Left hindlimb (tissue), 1 donor: ENCODE results near the gene ITFG1.
"Not testable (repeated sequence)": the region's sequence is repeated elsewhere in the genome, so short reads cannot be mapped to it uniquely, and the experiment has no call there.

Experiments used
- DNase-seq: peaks from one replicate; pipeline ENCODE4 v3.0.0-alpha.2; 2018

The ITFG1 gene

DNA sequence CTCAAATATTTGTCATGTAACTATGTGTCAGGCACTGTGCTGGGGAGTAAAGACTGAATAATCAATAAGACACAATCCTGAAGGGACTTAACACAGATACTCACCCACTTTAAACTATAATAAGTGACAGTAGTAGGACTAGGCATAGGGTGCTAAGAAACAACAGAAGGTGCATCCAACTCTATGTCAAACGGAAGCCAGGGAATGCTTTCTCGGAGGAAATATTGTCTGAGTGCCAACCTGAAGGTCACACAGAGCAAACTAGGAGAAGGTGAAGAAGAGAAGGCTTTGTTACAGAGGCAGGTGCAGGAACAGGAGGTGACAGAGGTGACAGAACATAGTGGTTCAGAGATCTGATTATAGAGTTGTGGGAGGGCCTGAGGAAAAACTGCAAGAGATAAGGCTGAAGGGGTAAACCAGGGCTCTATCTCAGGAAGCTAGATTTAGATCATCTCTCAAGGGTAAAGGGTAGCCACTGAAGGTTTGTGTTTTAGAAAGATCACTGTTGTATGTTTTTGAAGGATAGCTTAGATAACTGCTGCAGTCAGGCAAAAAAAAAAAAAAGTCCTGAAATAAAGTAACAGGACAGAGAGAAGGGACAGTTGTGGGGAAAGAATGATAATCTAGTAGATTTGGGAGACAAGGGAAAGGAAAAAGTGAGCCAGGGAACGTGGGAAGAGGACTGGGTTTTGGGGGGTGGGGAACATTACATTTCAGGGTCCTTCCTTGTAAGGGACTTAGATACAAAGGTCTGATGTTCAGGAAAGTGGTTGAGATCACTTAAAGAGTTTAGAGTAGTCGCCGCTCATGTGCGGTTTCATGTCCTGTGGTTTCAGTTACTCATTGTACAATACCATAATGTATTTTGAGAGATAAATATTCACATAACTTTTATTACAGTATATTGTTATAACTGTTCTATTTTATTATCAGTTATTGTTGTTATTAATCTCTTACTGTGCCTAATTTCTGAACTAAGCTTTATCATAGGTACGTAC is 231.5 kb downstream of the ITFG1 start:
- no peak for DNase-seq

DNA sequence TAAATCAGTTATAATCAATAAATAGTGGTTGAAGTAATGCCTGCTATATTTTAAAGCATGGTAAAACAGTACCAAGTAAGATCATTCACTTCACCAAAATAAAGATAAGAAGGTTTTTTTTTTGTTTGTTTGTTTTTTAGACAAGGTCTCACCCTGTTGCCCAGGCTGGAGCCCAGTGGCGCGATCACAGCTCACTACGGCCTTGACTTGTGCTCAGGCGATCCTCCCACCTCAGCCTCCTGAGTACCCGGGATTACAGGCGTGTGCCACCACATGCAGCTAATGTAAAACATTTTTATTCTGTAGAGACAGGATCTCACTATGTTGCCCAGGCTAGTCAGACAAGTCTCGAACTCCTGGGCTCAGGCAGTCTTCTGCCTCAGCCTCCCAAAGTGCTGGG is 232.6 kb downstream of the ITFG1 start:
- DNase-seq = no peak

GRCh38 chr16:47213761-47214440 is 247.0 kb downstream of the ITFG1 start:
- no peak for DNase-seq

- DNase-seq = no peak
Measured at GRCh38 chr16:47211218-47211617, 249.6 kb downstream of the ITFG1 start.

DNA sequence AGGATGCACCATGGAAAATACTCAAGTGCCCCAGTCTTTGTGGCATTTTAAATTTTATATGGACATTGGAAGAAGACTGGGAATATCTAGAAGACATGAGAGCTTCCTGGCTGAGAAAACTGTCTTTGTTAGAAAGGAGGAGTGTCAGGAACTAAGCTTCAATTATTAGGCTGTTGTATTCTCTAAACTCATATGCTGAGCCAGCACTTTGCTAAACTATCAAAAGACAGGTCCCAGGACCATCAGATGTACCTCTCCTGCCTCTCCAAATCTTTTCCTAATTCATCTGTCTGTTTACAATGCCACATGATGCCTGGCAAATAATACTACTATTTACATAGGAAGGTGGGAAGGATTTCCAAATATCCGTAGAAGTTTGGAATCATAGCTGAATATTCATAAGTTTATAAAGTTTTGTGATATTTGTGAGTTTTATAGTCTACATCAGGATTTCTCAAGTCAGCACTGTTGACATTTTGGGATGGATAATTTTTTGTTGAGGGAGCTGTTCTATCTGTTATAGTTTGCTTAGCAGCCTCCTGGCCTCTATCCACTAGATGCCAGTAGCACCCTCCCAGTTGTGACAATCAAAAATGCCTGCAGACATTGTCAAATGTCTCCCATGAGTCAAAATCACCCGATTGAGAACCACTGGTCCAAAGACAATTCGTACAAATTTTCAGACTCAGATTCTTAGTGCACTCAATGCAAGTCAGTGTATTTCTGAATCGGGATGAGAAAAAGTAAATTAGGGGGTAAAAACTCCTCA is 255.9 kb downstream of the ITFG1 start:
- DNase-seq = no peak

- DNase-seq = not testable (repeated sequence)
Measured at GRCh38 chr16:47203433-47203832, 257.4 kb downstream of the ITFG1 start.

DNA sequence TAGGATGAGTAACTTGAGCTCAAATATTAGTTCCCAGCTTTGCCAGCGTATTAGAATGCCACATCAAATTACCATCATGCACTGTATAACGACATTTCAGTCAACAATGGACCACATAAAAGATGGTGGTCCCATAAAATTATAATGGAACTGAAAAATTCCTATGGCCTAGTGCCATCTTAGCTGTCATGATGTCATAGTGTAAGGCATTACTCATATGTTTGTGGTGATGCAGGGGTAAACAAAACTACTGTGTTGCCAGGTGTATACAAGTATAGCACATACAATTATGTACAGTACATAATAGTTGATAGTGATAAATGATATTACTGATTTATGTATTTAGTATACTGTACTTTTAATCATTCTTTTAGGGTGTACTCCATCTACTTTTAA is 262.7 kb downstream of the ITFG1 start:
- DNase-seq = no peak

GRCh38 chr16:47197536-47198179 is 263.2 kb downstream of the ITFG1 start:
- no peak for DNase-seq

DNA sequence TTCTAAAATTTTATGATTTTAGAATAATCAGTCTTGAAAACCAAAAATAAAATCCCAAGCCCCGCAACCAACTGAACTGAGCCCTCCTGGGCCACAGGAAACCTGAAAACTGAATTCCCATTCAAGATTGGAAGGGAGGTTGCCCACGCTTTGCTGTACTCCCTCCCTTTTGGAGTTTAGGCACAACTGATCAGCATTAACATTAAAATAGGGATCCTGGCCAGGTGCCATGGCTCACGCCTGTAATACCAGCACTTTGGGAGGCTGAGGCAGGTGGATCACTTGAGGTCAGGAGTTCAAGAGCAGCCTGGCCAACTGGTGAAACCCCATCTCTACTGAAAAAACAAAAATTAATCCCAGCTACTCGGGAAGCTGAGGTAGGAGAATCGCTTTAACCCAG is 264.4 kb downstream of the ITFG1 start:
- DNase-seq = no peak

DNA sequence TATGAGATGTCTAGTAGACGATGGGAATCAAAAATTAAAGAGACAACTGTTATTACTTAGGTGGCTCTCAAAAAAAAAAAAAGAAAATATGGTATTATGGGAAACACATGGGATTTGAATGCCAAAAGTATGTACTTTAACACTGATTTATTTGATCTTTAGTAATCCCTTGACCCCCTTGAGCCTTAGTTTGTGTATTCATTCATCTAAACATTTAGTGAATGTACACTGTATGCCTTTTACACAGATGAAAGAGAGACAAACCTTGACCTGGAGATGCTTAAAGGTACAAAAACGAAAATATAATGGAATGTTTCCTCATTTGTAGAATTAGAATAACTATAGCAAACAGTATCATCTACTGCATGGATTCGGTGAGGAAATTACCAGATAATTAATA is 278.5 kb downstream of the ITFG1 start:
- DNase-seq = no peak

DNA sequence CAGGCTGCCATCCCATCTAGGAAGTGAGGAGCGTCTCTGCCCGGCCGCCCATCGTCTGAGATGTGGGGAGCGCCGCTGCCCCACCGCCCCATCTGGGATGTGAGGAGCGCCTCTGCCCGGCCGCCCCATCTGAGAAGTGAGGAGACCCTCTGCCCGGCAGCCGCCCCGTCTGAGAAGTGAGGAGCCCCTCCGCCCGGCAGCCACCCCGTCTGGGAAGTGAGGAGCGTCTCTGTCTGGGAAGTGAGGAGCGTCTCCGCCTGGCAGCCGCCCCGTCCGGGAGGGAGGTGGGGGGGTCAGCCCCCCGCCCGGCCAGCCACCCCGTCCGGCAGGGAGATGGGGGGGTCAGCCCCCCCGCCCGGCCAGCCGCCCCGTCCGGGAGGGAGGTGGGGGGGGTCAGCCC is 279.8 kb downstream of the ITFG1 start:
- DNase-seq = not testable (repeated sequence)

GRCh38 chr16:47180073-47180472 is 280.8 kb downstream of the ITFG1 start:
- no peak for DNase-seq

- no peak for DNase-seq
Measured at GRCh38 chr16:47175152-47175551, 285.7 kb downstream of the ITFG1 start.

DNA sequence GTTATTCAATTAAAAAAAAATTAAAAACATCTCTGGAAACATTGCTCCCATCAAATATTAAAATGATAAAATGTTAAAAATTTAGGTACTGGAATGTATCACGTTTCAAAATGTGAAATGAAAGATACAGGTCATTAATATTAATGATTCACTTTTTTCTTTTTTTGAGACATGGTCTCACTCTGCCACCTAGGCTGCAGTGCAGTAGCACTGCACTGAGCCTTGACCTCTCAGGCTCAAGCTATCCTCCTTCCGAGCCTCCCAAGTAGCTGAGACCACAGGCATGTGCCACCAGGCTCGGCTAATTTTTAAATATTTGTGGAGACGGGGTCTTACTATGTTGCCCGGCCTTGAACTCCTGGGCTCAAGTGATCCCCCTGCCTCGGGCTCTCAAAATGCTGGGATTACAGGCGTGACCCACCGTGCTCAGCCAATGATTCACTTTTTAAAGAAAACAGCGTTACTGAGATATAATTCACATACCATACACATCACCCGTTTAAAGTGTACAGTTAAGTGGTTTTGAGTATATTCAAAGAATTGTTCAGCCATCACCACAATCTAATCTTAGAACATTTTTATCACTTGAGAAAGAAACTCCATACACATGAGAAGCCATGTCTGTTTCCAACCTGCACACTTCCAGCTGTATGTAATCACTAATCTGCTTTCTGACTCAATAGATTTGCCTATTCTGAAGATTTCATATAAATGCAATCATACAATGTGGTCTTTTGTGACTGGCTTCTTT is 298.0 kb downstream of the ITFG1 start:
- no peak for DNase-seq

DNA sequence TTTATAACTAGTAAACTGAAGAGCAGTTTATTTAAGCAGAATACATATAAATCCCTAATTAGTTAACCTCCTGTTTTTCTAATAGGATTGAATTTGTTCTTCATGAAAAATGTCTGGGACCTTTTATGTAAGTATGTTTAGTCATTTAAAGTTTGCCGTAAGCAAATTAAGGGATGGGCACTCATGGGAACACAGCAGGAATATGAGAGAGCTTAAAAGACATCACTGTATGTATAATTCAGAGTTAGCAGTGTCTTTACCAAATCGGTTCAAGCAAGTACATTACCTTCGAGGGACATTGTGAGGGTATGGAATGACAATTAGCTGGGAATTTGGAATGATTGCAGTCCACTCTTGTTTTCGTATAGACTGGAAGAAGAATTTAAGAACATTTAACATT is 299.4 kb downstream of the ITFG1 start:
- DNase-seq = no peak

GRCh38 chr16:47160422-47160821 is 300.4 kb downstream of the ITFG1 start:
- DNase-seq = no peak

GRCh38 chr16:47158992-47159391 is 301.9 kb downstream of the ITFG1 start:
- DNase-seq = no peak

GRCh38 chr16:47156680-47157215 is 304.1 kb downstream of the ITFG1 start:
- DNase-seq = no peak

DNA sequence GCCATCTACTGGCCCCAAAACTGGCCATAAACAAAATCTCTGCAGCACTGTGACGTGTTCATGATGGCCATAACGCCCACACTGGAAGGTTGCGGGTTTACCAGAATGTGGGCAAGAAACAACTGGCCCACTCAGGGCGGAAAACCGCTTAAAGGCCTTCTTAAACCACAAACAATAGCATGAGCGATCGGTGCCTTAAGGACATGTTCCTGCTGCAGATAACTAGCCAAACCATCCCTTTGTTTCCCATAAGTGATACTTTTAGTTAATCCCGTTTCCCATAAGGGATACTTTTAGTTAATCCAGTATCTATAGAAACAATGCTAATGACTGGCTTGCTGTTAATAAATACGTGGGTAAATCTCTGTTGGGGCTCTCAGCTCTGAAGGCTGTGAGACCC is 308.4 kb downstream of the ITFG1 start:
- DNase-seq = not testable (repeated sequence)

DNA sequence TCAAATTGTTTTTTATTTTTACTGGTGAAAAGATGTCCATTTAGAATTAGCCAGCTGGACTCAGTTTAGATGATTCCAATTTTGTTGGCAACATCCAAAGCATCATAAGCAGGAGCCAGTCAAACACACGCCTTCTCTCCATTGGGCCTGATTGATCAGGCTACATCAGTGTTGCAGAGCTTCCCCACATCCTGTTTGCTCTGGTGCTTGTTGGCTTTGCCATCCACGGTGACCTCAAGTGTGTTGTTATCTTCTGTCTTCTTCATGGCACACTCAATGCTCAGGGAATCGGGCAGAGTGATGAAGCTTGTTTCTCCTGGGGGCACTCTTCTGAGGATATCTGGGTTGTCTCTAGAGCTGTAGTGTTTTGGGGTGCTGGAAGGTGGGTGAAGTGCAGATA is 310.8 kb downstream of the ITFG1 start:
- DNase-seq = no peak

- no peak for DNase-seq
Measured at GRCh38 chr16:47144559-47144877, 316.3 kb downstream of the ITFG1 start.
